GM19023 (cell line): ENCODE measurements around the gene PPARD.

ENCODE experiments used
- ATAC-seq: cut with Tn5 transposase; IDR thresholded peaks from one replicate; pipeline ENCODE4 v1.9.1; 2021; ENCODE audit warnings: mild to moderate bottlenecking, moderate library complexity; ENCODE audit not compliant: unreplicated experiment

The PPARD gene

GRCh38 chr6:35465646-35466045 is 123.3 kb downstream of the PPARD start:
- no peak for ATAC-seq

- peak; percentile 76 for ATAC-seq
These were observed 126.0 kb downstream of the PPARD start, which contains the start of gene RPL10A for GRCh38 chr6:35468181-35468979. RPL10A (plus strand) TSS chr6:35468401; CDS start chr6:35468435, 34 bp downstream.

DNA sequence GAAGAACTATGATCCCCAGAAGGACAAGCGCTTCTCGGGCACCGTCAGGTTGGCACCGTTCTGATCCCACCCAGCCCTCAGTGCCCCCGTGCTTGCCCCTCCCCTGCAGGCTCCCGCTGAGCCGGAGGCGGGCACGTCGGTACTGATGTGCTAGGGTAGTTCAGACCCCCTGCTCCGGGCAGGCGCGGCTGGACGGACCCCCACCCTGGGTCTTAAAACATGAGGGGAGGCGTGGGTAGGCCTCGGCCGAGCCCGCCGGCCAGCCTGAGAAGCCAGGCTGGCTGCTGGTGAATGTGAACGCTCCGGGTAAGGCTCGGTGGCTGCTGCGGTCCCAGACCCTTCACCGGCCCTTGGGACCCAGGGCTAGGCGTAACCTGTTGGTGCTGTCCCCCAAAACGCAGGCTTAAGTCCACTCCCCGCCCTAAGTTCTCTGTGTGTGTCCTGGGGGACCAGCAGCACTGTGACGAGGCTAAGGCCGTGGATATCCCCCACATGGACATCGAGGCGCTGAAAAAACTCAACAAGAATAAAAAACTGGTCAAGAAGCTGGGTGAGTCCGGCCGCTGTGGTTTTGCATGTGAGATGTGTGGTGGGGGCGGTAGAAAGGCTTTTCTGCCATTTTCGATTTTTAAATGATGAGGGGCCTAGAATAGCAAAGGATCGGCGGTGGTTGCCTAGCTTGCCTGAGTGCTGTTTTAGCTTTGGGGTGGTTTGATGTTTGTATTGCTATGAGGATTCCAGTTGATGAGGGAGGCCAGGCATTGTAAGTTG is 126.8 kb downstream of the PPARD start:
- peak; percentile 9 for ATAC-seq

GRCh38 chr6:35469751-35470662 is 127.6 kb downstream of the PPARD start:
- ATAC-seq: no peak

GRCh38 chr6:35470663-35471120 is 128.3 kb downstream of the PPARD start:
- ATAC-seq: no peak

DNA sequence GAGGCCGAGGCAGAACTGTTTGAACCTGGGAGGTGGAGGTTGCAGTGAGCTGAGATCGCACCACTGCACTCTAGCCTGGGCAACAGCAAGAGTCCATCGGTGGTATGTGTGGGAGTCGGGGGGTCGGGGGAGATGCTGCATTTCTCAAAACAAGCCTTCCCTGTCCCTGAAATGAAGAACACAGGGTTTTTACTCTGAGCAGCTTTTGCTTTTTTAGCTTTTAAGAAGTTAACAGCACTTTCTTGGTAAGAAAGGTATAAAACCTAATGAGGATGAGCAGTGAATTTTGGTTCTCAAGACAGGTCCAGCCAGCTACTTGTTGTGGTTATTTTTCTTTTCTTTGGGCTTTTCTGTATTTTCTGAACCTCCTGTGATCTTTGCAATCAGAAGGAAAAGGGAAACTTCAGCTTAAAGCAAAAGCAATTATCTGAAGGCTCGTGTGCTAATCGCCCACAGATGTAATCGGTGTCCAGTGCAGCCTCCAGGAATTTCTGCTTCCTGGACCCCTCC is 129.5 kb downstream of the PPARD start:
- ATAC-seq: no peak

GRCh38 chr6:35473075-35473849 is 130.9 kb downstream of the PPARD start:
- ATAC-seq: no peak

GRCh38 chr6:35473850-35474130 is 131.4 kb downstream of the PPARD start:
- no peak for ATAC-seq

DNA sequence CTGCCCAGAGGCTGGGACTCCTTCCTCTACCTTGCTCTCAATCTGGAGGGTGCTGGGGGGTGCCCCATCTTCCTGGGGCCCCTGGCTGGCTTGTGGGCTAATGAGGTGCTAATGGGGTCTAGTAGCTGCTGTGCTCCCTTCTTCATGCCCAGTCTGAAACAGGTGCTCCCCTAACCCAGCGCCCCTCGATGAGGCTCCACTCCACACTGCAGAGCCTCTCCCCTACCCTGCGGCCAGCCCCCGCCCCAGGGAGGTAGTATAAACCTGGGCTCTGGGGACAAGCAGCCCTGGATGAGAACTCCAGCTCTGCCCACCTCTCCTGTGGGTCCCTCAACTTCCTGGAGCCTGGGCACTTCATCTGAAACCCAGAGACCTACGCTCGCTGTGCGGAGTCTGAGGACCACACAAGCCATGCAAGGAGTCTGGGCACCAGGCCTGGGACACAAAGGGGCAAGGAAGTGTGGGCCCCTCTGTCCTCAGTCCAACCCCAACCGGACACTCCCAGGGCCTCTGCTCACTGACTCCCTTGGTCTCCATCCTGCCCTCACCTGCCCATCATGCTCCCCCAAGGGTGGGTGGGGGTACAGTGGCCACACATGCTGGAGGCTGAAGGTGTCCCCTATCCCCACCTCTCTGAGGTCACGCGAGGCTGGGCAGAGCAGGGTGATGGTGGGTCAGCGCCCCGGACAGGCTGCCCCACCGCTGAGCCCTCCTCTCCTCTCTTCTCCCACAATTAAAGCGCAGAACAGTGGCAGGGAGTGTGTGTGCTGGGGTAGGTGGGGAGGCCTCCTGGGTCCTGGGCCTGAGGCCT is 132.0 kb downstream of the PPARD start:
- ATAC-seq: no peak

DNA sequence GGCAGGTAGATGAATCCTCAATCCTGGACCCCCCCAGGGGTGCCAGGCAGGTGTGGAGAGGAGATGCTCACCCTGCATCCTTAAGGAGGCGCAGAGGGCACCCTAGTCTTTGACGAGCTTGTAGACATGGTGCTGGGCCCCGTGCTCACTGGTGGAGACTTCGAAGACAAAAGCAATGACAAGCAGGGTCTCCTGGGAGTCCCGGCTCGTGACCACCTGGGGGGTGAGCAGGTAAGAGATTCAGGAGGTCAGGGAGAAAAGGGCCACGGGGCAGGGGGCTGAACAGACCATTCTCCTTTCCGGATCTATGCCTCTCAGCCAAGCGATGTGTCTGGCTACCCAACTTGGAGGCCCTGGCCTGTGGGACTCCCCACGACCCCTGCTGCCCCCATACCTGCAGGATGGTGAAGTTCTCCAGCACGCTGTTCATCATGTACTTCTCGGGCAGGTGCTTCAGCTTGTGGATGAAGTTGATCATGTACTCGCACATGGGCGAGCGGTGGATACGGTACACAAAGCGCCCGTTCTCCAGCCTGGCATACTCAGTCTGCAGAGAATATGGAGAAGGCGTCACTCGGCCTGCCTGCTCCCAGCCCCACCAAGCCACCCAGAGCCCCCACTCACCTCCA is 132.7 kb downstream of the PPARD start:
- ATAC-seq: no peak

DNA sequence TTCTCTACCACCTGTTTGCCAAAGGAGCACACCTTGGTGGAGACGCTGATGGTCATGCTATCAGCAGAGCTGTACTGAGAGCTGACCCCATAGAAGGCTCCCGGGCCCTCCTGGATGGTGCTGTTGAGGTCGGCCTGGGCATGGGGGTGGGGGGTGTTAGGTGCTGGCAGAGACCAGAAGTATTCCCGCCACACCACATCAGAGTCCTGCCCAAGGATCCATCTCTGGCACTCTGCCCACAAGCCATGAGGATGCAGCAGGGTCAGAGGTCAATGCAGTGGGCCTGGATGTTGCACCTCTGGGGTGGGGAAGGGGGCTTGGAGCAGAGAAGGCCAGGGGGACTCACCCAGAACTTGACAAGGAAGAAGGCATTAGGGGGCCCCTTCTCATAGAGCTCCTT is 133.2 kb downstream of the PPARD start:
- ATAC-seq: no peak

- ATAC-seq: no peak
These were observed 133.6 kb downstream of the PPARD start for GRCh38 chr6:35476004-35476403.

GRCh38 chr6:35477028-35477427 is 134.7 kb downstream of the PPARD start:
- no peak for ATAC-seq
